K562 (cell line): ENCODE measurements around the gene DNAJC6. TPM values are rescaled to one million over a fixed set of nuclear protein-coding genes. Genes with fewer than 3 reads are reported as not detected.
A peak's percentile ranks its signal among the peaks of the same experiment; 100 is the strongest.

ENCODE experiments used
- ATAC-seq: fragments of 200-7000 bp; cut with Tn5 transposase; 3 replicates; pipeline ENCODE4 v1.9.1; 2020; ENCODE audit warnings: moderate library complexity
- BruUV-seq: library from RNA; stranded (reverse); fragments of 400-500 nt; replicated peaks from 2 replicates; lab custom pipeline; 2021; lab: Mats Ljungman, UMichigan
- CTCF ChIA-PET: fragments of 300-600 bp; formaldehyde crosslinking; extraction: SDS; loops from one replicate; lab custom pipeline; 2021; ENCODE audit warnings: low intra/inter-chr PET ratio; lab: Yijun Ruan, JAX
- POLR2A ChIA-PET: fragments of 300-600, 350-650 bp; sonication (Branson Sonifier 250); formaldehyde crosslinking; extraction: SDS; loops from one replicate; lab custom pipeline; 2021; ENCODE audit warnings: antibody characterized with exemption, inconsistent platforms; lab: Yijun Ruan, JAX
- DNase-seq, 4 experiments: peaks; one replicate each; pipeline versions ENCODE4 v3.0.0 to v3.0.0-alpha.2; 2011 to 2018; ENCODE audit warnings: low spot score in 3 of 4, mixed read lengths in 3 of 4; ENCODE audit errors: extremely low read depth in 1 of 4
- FAIRE-seq: peaks from 2 replicates; lab custom pipeline; 2011; peaks lifted over from hg19 to GRCh38; lab: Jason Lieb, UNC
- H2AFZ ChIP-seq: 2 replicates; pipeline ENCODE4 v1.6.0; 2011; ENCODE audit warnings: low read depth, low read length, control low read depth, inconsistent platforms
- H3K27ac ChIP-seq: fragments of 200-600 bp; 3 replicates; pipeline ENCODE4 v1.8.0; 2011; ENCODE audit warnings: low read depth, mild to moderate bottlenecking, control low read depth, inconsistent platforms, low read length, moderate library complexity, mixed read lengths; ENCODE audit errors: extremely low read depth
- H3K27me3 ChIP-seq, 2 experiments: fragments of 300-600 bp in 1 of 2; 2 replicates in 1 of 2; 3 replicates in 1 of 2; pipeline versions ENCODE4 v1.6.0 to v1.8.0; 2011; ENCODE audit warnings: inconsistent platforms in 2 of 2, low read length in 2 of 2, mild to moderate bottlenecking in 1 of 2, mixed read lengths in 1 of 2, moderate library complexity in 1 of 2; ENCODE audit not compliant: control insufficient read depth in 2 of 2, insufficient read depth in 2 of 2
- H3K36me3 ChIP-seq: fragments of 300-600 bp; 3 replicates; pipeline ENCODE4 v1.8.0; 2011; ENCODE audit warnings: mild to moderate bottlenecking, low read length, inconsistent platforms; ENCODE audit not compliant: control insufficient read depth, insufficient read depth
- H3K4me1 ChIP-seq, 2 experiments: fragments of 200-600 bp in 1 of 2; replicated peaks in 1 of 2; 2 replicates in 1 of 2; 3 replicates in 1 of 2; pipeline versions ENCODE4 v1.5.1 to v1.8.0; 2011; ENCODE audit warnings: inconsistent platforms in 2 of 2, low read length in 2 of 2, mild to moderate bottlenecking in 1 of 2, mixed read lengths in 1 of 2, moderate library complexity in 1 of 2; ENCODE audit not compliant: control insufficient read depth in 2 of 2, insufficient read depth in 2 of 2
- H3K4me2 ChIP-seq: 2 replicates; pipeline ENCODE4 v1.6.1; 2011; ENCODE audit warnings: low read length, control low read depth, inconsistent platforms, mixed read lengths; ENCODE audit not compliant: insufficient read depth
- H3K4me3 ChIP-seq: fragments of 200-600 bp; sonication (generic), shearing (Covaris generic); 2 replicates; pipeline ENCODE4 v1.5.1; 2016; ENCODE audit warnings: control low read depth, inconsistent platforms
- H3K79me2 ChIP-seq: fragments of 200-600 bp; 3 replicates; pipeline ENCODE4 v1.8.0; 2011; ENCODE audit warnings: low read length, inconsistent platforms; ENCODE audit not compliant: control insufficient read depth, insufficient read depth
- H3K9ac ChIP-seq, 2 experiments: 2 replicates each; pipeline versions ENCODE4 v1.6.0 to v1.6.1; 2011; ENCODE audit warnings: low read depth in 2 of 2, low read length in 2 of 2, control low read depth in 1 of 2, inconsistent platforms in 1 of 2, mild to moderate bottlenecking in 1 of 2, mixed read lengths in 1 of 2; ENCODE audit not compliant: insufficient read depth in 1 of 2
- H3K9me1 ChIP-seq: one replicate; pipeline ENCODE4 v1.6.0; 2011; ENCODE audit warnings: inconsistent platforms, mild to moderate bottlenecking, low read length, moderate library complexity; ENCODE audit not compliant: control insufficient read depth, insufficient read depth
- H3K9me3 ChIP-seq: replicated peaks from 2 replicates; pipeline ENCODE4 v1.5.1; 2011; ENCODE audit warnings: low read depth, low read length, inconsistent platforms; ENCODE audit not compliant: control insufficient read depth, insufficient read depth
- H4K20me1 ChIP-seq: replicated peaks from 2 replicates; pipeline ENCODE4 v1.6.1; 2011; ENCODE audit warnings: low read length, inconsistent platforms, mixed read lengths; ENCODE audit not compliant: control insufficient read depth, insufficient read depth
- ARHGAP35 ChIP-seq: fragments of 450-650 bp; IDR thresholded peaks from 2 replicates; pipeline ENCODE4 v1.6.1; 2018; ENCODE audit not compliant: partially characterized antibody
- C11orf30 ChIP-seq: fragments of 450-650 bp; IDR thresholded peaks from 2 replicates; pipeline ENCODE4 v1.6.1; 2016; ENCODE audit warnings: low read depth, mild to moderate bottlenecking
- ETS2 ChIP-seq: IDR thresholded peaks from 2 replicates; pipeline ENCODE4 v1.6.1; 2016; ENCODE audit warnings: borderline replicate concordance, missing genetic modification characterization, mild to moderate bottlenecking, moderate library complexity, missing compliant biosample characterization; ENCODE audit not compliant: poor library complexity, severe bottlenecking
- FOXP4 ChIP-seq: sonication (generic); formaldehyde crosslinking; IDR thresholded peaks from 2 replicates; pipeline ENCODE4 v1.8.0; 2022; ENCODE audit warnings: mild to moderate bottlenecking, missing genetic modification reagents, borderline replicate concordance
- KLF10 ChIP-seq: fragments of 250-450 bp; sonication (Bioruptor Pico); IDR thresholded peaks from 2 replicates; pipeline ENCODE4 v1.6.1; 2021; ENCODE audit warnings: matching md5 sums
- NFE2 ChIP-seq: IDR thresholded peaks from 2 replicates; pipeline ENCODE4 v1.6.1; 2014; ENCODE audit warnings: antibody characterized with exemption, low read depth
- RREB1 ChIP-seq: fragments of 250-450 bp; sonication (Bioruptor Pico); IDR thresholded peaks from 2 replicates; pipeline ENCODE4 v1.4.0; 2020
- TEAD1 ChIP-seq, 2 experiments: fragments of 450-650 bp in 1 of 2; sonication (generic) in 1 of 2; formaldehyde crosslinking; IDR thresholded peaks; 2 replicates each; pipeline versions ENCODE4 v1.4.0 to v1.8.0; 2020 to 2022; ENCODE audit warnings: mild to moderate bottlenecking in 2 of 2, missing genetic modification reagents in 1 of 2
- TRIM28 ChIP-seq: fragments of 450-650 bp; IDR thresholded peaks from 2 replicates; pipeline ENCODE4 v1.6.1; 2017
- YY1 ChIP-seq, 3 experiments: IDR thresholded peaks; 2 replicates each; pipeline ENCODE4 v1.6.1; 2011; ENCODE audit warnings: low read length in 2 of 3, mild to moderate bottlenecking in 2 of 3, moderate library complexity in 2 of 3, borderline replicate concordance in 1 of 3, control low read depth in 1 of 3, low read depth in 1 of 3; ENCODE audit not compliant: insufficient read depth in 3 of 3, insufficient replicate concordance in 2 of 3, control insufficient read depth in 1 of 3, insufficient read length in 1 of 3; ENCODE audit errors: extremely low read depth in 1 of 3
- ZFX ChIP-seq: sonication (generic); formaldehyde crosslinking; IDR thresholded peaks from 2 replicates; pipeline ENCODE4 v1.8.0; 2022; ENCODE audit warnings: mild to moderate bottlenecking, missing genetic modification reagents, moderate library complexity
- ZNF324 ChIP-seq: fragments of 250-450 bp; sonication (Bioruptor Pico); IDR thresholded peaks from 2 replicates; pipeline ENCODE4 v1.4.0; 2020; ENCODE audit warnings: mild to moderate bottlenecking
- ZNF384 ChIP-seq: IDR thresholded peaks from 2 replicates; pipeline ENCODE4 v1.6.1; 2012; ENCODE audit warnings: low read depth, low read length, improper control_type of control experiment
- ZNF57 ChIP-seq: fragments of 450-650 bp; formaldehyde crosslinking; IDR thresholded peaks from 2 replicates; pipeline ENCODE4 v1.4.0; 2020; ENCODE audit warnings: mild to moderate bottlenecking, moderate library complexity
- WGBS: fragments of 100-300 bp; shearing (Covaris generic); methylation state at CpG from one replicate; pipeline ENCODE4 v1.1.6; 2016; ENCODE audit warnings: low coverage, mixed read lengths; ENCODE audit not compliant: insufficient coverage; ENCODE audit errors: missing lambda C conversion rate; 5-methylcytosine and 5-hydroxymethylcytosine counted together
- in situ Hi-C: fragments of 300-500 bp; cut with MboI; formaldehyde crosslinking; loops from 4 replicates; pipeline ENCODE4 v1.15.0; 2018; ENCODE audit warnings: inconsistent platforms, mixed read lengths
- intact Hi-C: fragments of 100-400 bp; cut with micrococcal nuclease; formaldehyde crosslinking; loops from 2 replicates; pipeline ENCODE4 v1.14.2; 2022
- polyA plus RNA-seq, 8 experiments: library from polyadenylated mRNA; depleted of rRNA in 4 of 8; stranded (reverse) in 5 of 8; unstranded in 3 of 8; fragments of >200 nt; fragmentation: Nextera tagmentation in 2 of 8; fragmentation: Illumina TruSeq in 1 of 8; extraction: Ambion mirVana in 2 of 8; extraction: Trizol in 1 of 8; gene quantifications; 2 replicates each; pipeline versions ENCODE4 v1.2.1 to v1.2.3, GENCODE V29; 2011 to 2014; ENCODE audit warnings: inconsistent platforms in 1 of 8, missing spikeins in 1 of 8
- total RNA-seq, 7 experiments: library from RNA; depleted of rRNA in 6 of 7; stranded (reverse); fragments of >200 nt in 6 of 7; fragmentation: Illumina TruSeq in 2 of 7; extraction: Trizol in 2 of 7; gene quantifications; 2 replicates each; pipeline versions ENCODE4 v1.2.1 to v1.2.3, GENCODE V29; 2011 to 2021; ENCODE audit warnings: low replicate concordance in 1 of 7

The DNAJC6 gene
- total and polyA plus RNA-seq, 9 of the 15 experiments (the other 6 are each of a cell fraction or from before 2014, with no cell fraction given): 6.7 to 78.7 (median 28.0) TPM

GRCh38 chr1:65323246-65323645 is 13.9 kb downstream of the DNAJC6 start:
- in situ Hi-C loops (no loop called here), intact Hi-C loops (no loop called here)
- Histone ChIP-seq H3K9me1 (no peaks in the 10 kb centered on the region), H3K79me2 (peaks cover 96% of the 10 kb centered on the region), H3K9me3 (peaks cover 5% of the 10 kb centered on the region), H3K27me3 (no peaks in the 10 kb centered on the region), H2AFZ (no peak overlapping the region), H3K4me2 (no peak overlapping the region), H3K27ac (peak overlapping the region; percentile 61), H3K4me3 (no peak overlapping the region), H3K36me3 (peaks cover 54% of the 10 kb centered on the region), H4K20me1 (no peaks in the 10 kb centered on the region), H3K9ac (no peak overlapping the region), H3K4me1 (peaks cover 15 to 39% of the 10 kb centered on the region in 2 experiments; a peak in 4 of 5 replicates)
- FAIRE-seq (no peak), DNase-seq (peak in 1 of 4 experiments; percentile 54), ATAC-seq (no peak; the same call in 2 of the 3 replicates)
- CTCF ChIA-PET: no interaction called here
- POLR2A ChIA-PET: interaction anchor here (0.6 to 1.5 kb wide), 2 partner anchors 9 to 257 kb away, joined by 3 to 5 read pairs; no protein-coding TSS in a partner anchor
- no TSS peak for BruUV-seq
- WGBS: 52% methylated on average over 5 of the region's 5 CpGs
- TF ChIP-seq ETS2 (no peak), FOXP4 (CRISPR knock-in tag) (no peak), TEAD1 (CRISPR knock-in tag; IDR thresholded peaks at IDR 0.05) (no peak), KLF10 (CRISPR knock-in tag) (no peak), RREB1 (CRISPR knock-in tag) (no peak), C11orf30 (peak; percentile 84), NFE2 (peak; percentile 83), YY1 (IDR thresholded peaks at IDR 0.05; ENCODE audit: borderline replicate concordance in 1 of 3, control insufficient read depth in 1 of 3, extremely low read depth in 1 of 3, insufficient read depth in 3 of 3, insufficient read length in 1 of 3, insufficient replicate concordance in 2 of 3, low read depth in 1 of 3, low read length in 2 of 3) (peak in 1 of 3 experiments; percentile 41), ZNF384 (no peak), ZNF324 (CRISPR knock-in tag) (no peak), ARHGAP35 (no peak), TRIM28 (peak; percentile 87), ZNF57 (CRISPR knock-in tag) (no peak), ZFX (CRISPR knock-in tag) (peak; percentile 29)
